GM11168 (cell line): ENCODE data around the gene CERT1.

Experiments used
- in situ Hi-C: fragments of 300-500 bp; cut with MboI; formaldehyde crosslinking; loops from one replicate; pipeline ENCODE4 v1.12.0; 2022; ENCODE audit warnings: low sequenced_read_pairs; ENCODE audit not compliant: unreplicated experiment

Gene CERT1

DNA sequence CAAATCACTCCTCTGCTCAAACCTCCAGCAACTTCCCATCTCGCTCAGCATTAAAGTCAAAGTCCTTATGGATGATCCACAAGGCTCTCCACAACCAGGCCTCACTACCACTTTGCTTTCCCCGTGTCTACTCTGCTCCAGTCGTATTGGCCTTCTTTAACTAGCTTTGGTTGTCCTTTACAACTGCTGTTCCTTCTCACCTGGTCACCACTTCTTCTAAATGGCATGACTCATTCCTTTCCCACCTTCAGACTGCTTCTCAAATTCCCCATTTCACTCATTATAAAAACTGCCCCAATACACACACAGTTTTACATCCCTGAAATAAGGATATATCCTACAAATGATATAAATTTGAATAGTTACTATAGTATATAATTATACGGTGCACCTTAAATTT, 30.4 kb downstream of the CERT1 start:
- in situ Hi-C loops, result no loop called here

DNA sequence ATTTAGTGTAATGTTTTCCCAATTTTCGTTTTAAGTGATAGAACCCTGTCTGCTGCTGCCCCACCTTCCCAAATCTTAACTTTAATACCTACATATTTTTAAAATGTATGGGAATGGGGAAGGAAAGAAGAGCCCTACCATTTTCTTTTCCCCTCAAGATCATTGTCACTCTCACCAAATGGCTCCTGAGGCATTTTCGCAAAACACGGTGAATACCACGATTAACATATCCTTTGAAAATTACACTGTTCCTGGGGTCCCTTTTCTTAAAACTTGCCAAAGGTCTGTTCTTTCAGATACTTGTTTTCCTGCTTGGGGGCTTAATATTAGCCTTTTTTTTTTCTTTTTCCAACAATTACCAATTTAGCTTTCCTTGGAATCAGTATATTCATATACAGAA, 36.1 kb downstream of the CERT1 start:
- in situ Hi-C loops, result no loop called here

DNA sequence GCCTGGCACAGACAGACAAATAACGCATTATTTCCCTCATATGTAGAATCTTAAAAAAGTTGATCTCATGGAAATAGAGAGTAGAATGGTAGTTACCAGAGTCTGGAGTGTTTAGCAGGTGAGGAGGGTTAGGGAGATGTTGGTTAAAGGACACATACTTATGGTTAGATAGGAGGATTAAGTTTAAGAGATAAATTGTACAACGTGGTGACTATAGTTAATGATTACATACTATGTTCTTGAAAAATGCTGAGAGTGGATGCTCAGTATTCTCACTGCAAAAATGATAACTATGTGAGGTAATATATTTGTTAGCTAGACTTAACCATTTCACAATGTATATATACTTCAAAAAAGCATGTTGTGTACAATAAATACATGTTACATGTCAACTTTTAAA, 38.0 kb downstream of the CERT1 start:
- in situ Hi-C loops, result no loop called here

DNA sequence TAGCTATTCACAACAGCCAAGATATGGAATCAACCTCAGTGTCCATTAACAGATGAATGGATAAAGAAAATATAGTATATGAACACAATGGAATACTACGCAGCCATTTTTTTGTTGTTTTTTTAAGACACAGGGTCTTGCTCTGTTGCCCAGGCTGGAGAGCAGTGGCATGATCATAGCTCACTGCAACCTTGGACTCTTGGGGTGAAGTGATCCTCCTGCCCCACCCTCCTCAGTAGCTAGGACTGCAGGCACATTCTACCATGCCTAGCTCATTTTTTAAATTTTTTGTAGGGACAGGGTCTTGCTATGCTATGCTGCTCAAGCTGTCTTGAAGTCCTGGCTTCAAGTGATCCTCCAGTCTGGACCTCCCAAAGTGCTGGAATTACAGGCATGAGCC, 38.5 kb downstream of the CERT1 start:
- in situ Hi-C loops, result no loop called here

DNA sequence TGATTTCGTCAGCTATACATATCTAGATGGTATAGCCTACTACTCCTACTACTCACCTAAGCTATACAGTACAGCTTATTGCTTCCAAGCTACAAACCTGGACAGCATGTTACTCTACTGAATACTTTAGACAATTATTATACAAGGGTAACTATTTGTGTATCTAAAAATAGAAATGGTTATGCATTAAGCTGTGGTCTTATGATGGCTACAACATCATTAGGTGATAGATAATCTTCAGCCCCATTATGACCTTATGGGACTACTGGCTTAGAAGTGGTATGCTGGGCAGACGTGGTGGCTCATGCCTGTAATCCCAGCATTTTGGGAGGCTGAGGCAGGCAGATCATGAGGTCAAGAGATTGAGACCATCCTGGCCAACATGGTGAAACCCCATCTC, 40.2 kb downstream of the CERT1 start:
- in situ Hi-C loops, result no loop called here

DNA sequence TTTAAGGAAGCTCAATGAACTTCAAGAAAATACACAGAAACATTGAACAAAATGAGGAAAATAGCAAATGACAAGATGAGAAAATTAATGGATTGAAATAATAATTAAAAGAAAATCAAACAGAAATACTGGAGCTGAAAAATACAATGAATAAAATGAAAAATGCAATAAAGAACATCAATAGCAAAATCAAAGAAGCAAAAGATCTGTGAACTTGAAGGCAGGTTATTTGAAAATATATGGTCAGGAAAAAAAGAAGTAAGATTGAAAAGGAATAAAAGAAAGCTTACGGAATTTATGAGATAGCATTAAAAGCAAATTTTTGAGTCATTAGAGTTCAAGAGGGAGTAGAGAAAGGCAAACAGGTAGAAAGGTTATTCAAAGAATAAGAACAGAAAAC, 42.4 kb downstream of the CERT1 start:
- in situ Hi-C loops, result no loop called here

DNA sequence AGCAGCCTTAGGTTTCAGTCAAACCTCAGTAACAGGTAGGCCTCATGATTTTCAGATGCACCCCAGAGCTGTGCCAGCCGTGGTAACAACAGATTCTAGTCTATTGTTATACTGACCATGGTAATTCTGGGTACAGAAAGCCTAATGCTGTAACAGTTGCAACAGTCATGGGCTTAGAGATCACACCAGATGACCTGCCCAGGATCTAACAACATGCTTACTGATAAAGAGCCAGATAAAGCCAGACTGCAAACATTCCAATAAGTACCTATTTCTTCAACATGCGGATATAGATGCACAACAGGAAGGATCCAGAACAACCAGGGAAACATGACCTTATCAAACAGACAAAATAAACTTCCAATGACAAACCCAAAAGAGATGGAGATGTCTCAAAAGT, 42.8 kb downstream of the CERT1 start:
- in situ Hi-C loops, result no loop called here

DNA sequence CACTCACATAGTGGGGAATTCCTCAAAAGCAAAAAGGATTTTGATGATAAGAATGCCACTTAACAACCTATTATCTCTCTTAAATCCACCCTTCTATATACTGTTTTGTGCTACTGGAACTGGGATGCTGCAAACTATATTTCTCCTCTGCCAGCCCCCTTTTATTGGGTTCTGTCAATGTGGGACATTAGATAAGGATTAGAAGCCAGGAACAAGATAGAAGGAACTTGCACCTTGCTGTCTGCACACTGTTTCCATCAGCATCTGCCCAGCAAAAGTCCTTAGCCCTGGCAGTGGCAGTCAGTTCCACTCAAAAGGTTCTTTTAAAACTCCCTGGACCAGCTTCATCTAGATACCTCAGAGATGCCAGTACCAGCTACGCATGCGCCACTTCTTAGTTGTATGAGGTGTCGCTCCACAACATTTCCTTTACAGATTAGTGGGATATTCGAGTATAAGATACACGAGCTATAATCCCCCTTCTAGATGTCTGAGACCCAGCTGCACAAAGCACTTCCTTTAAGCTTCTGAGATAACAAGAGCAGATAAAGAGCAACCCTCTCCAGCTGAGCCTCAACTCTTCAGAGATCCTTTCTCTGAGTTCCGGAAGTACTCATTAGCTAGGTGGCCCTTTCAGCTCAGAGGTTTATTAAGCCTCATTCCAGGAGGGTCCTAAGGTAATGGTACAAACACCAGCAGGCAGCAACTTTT, 45.3 kb downstream of the CERT1 start:
- in situ Hi-C loops, result no loop called here

DNA sequence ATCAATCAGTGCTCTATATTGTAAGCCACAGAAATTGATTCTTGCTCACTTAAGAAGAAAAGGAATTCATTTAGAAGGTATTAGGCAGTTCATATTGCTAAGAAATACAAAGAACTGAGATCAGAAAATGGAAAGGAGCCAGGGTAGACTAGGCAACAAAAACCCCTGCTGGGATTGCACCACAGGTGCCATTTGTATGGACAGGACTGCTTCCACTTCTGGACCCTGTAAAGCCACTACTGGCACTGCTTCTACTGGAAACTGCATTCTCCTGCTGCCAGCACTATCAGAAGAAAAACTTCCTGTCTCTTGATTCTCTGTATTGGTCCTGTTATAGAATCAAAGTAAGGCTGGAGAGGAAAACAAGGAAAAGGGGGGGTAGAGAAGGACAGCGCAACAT, 45.9 kb downstream of the CERT1 start:
- in situ Hi-C loops, result no loop called here

DNA sequence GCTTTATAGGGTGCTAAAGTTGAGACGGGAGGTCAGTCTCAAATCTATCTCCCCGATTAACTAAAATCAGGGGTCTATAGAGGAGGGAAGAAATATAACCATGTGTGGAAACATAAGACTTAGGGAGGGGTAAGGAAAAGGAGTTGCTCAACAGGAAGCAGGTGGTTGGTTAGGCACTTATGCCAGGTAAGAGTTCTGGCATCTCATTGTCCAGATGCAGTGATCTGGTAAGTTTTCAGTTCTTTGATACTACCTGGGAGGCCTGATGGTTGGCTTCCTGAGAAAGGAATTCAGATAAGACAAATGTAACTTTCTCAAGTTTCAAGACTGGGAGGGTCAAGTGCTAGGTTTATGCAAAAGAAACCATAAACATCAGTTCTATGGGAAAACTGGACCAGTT, 47.7 kb downstream of the CERT1 start:
- in situ Hi-C loops, result no loop called here

DNA sequence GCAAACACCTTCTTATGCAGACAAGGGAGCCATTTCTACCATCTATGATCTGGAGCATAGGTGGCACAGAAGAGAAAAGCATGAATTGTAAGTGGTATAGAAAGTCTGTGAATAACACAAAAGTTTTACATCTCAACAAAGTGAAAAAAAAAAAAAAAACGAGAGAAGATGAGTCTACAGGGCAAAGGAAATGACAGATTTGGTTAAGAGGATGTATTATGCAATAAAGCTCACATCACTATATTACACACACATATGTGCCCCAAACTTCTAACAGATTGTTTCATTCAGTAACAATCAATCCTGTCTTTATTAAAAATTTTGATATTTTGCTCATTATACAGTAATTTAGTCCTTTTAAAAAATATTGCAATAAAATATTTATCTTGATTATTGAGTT, 49.8 kb downstream of the CERT1 start:
- in situ Hi-C loops, result no loop called here

DNA sequence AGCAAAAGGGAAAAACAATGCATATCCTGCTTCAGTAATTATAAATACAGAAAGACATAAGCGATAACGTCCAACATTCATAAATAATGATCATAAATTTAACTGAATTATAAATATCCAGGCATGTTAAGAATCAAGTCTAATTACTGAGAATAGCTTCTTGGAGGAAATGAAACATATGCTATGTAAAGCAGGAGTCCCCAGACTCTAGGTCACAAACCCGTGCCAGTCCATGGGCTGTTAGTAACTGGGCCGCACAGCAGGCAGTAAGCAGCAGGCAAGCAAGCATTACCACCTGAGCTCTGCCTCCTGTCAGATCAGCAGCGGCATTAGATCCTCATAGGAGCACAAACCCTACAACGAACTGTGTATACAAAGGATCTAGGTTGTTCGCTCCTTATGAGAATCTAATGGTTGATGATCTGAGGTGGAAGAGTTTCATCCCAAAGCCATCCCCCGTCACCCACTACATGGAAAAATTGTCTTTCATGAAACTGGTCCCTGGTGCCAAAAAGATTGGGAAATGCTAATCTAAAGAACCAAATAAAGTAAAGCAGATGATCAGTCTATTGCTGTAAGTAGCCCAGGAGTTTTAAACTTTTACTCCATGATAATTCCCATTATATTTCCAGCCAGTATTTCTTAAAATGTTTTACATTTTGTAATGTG, 50.4 kb downstream of the CERT1 start:
- in situ Hi-C loops, result no loop called here

DNA sequence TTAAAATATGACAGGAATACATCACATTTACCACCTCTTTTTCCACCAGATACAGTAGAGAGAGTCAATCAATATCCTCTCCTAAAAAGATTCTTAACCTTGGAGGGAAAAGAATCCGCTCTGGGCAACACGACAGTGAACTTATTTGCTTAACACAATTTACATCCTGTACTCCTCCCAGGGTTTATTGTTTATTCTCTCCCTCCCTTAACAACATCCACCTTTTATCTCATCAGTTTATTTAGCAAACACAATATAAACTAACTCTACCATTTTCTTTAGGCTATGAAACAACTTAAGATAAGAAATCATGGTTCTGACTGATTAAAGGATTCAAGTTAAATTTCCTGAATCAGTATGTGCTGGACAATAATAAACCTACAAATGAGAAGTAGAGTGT, 50.9 kb downstream of the CERT1 start:
- in situ Hi-C loops, result no loop called here

DNA sequence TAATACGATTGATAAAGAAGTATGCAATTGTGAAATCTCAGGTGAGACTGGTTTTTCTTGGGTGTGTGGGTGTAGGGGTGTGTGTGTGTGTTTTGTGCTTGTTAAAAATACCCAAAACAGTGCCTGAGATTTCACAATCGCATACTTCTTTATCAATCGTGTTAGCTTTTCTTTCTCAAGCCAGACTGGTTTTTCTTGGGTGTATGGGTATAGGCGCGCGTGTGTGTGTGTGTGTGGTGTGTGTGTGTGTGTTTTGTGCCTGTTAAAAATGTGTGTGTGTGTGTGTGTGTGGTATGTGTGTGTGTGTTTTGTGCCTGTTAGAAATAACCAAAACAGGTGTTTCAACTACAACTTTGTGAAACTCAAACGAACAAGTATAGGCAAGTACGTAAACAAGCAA, 53.7 kb downstream of the CERT1 start:
- in situ Hi-C loops, result no loop called here

DNA sequence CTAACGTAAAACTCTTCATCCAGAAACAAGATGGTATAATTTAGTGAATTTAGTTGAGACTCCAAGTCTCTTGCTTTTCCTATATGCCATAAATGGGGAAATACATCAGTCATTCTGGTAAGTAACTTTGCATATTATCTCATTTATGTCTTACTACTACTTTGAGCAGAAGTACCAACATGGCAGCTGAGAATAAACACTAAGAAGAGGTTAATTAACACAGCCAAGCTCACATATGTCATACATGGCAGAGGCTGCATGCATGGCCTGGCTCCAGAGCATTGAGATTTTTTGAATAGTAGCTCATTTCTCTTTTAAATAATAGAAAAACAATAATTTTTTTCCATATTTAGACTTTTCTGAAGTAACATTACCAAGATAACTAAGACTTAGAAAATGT, 54.3 kb downstream of the CERT1 start:
- in situ Hi-C loops, result no loop called here

DNA sequence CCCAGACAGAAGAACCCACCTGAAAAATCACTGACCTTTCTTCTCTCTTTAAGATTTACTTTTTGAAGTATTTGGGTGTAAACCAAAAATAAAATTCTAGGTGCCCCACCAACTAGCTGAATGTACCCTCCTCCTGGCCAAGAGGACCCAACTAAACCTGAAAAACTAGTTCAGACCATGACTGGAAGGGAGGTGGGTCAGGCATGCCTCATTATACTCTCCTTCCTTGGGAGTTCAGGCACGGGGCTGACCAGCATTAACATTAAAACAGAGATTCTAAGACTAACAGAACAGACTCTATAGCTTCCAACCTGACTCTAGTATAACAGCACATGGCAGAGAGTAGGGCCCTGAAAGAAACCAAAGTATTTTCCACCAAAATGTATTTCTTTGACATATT, 61.4 kb downstream of the CERT1 start:
- in situ Hi-C loops, result no loop called here

DNA sequence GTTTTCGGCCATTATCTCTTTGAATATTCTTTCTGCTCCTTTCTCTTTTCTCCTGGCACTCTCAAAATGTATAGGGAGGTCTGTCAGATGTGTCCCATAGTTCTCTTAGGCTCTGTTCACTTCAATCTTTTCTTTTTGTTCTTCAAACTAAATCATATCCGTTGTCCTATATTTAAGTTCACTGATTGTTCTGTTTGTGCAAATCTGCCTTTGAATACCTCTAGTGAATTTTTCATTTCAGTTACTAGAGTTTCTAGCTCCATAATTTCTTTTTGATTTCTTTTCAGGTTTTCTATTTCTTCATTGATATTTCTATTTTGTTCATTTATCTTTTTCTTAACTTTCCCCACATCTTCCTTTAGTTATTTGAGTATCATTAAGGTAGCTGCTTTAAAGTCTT, 65.4 kb downstream of the CERT1 start:
- in situ Hi-C loops, result no loop called here

DNA sequence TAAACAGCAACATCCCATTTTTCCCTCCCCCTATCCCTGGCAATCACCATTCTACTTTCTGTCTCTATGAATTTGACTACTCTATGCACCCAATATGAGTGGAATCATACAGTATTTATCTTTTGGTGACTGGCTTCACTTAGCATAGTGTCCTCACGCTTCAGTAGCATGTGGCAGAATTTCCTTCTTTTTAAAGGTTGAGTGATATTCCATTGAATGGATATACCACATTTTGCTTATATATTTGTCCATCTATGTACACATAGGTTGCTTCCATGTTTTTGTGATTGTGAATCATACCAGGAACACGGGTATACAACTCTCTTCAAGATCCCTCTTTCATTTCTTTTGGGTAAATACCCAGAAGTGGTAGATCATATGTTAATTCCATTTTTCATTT, 69.9 kb downstream of the CERT1 start:
- in situ Hi-C loops, result no loop called here

DNA sequence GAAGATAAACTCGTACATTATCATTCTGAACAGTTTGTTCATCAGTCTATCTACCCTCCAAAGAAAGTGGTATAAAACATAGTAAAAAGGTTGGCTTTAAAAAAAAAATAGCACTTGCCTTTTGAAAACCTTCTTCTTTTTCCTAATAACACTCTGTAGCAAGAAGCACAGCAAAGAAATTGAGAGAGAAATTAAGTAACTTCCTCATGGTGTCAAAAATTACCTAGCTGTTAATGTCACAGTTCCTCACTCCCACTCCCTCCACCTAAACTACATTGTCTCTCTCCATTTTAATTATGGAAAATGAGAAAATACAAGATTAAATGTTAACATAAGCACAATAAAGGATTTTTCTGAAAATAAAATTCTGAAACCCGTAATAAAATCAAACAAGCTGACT, 72.2 kb downstream of the CERT1 start:
- in situ Hi-C loops, result no loop called here

DNA sequence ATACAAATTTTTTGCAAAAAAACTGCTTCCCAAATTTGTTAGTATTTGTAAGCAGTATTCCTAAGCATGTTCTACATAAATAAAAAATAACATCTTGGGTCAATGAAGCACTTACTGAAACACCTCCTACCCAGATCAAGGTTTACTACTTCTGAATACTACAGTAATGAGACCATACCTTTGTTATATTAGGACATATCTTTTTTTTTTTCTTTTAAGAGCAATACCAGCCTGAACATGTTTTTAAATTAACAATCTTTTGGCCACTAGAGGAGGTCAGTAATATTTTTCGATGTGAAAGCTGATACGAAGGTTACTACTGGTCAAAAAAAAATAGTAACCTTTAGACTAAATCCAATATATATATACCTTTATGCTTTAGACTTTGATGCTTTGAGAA, 72.7 kb downstream of the CERT1 start:
- in situ Hi-C loops, result no loop called here

DNA sequence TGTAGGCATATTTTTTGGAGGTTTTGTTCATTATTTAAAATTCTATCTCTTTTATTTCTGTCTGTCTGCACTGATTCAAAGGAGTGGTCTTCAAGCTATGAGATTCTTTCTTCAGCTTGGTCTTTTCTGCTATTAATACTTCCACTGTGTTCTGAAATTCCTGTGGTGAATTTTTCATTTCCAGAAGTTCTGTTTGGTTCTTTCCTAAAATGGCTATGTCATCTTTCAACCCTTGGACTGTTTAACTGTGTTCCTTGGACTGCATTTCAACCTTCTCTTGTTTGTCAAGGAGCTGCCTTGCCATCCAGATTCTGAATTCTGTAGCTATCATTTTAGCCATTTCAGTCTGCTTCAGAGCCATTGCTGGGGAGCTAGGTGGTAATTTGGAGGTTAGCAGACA, 76.3 kb downstream of the CERT1 start:
- in situ Hi-C loops, result no loop called here

DNA sequence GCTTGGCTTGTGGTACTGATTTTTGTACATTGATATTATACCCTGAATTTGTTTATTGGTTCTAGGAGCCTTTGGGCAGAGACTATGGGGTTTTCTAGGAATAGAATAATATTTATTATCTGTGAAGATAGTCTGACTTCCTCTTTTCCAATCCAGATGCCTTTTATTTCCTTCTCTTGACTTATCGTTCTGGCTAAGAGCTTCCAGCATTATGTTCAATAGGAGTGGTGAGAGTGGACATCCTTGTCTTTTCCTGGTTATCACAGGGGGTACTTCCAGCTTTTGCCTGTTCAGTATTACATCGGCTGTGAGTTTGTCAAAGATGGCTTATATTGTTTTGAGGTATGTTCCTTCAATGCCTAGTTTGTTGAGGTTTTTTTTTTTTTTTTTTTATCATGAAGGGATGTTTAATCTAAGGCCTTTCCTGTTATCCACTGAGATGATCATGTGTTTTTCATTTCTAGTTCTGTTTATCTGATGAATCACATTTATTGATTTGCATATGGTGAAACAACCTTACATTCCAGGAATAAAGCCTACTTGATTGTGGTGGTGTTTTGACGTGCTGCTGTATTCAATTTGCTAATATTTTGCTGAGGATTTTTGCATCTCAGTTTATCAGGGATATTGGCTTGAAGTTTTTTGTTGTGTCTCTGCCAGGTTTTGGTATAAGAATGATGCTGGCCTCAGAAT, 77.5 kb downstream of the CERT1 start:
- in situ Hi-C loops, result no loop called here
